HS-27A (cell line): ENCODE measurements around the gene DIPK1C.
"Not testable (repeated sequence)": the region's sequence is repeated elsewhere in the genome, so short reads cannot be mapped to it uniquely, and the experiment has no call there.

Source experiments
- DNase-seq: peaks from one replicate; pipeline ENCODE4 v3.0.0-alpha.2; 2012; ENCODE audit warnings: low read depth, missing footprints

DIPK1C gene

GRCh38 chr18:74457043-74457724 lies at the start of gene DIPK1C:
DIPK1C (minus strand) TSS chr18:74457308; CDS start chr18:74457259, 49 bp downstream.
- DNase-seq: no peak

- DNase-seq: no peak
Observed at GRCh38 chr18:74506448-74507084, 49.5 kb upstream of the DIPK1C start.

- no peak for DNase-seq
Observed at GRCh38 chr18:74505776-74506175, 48.7 kb upstream of the DIPK1C start.

- no peak for DNase-seq
Observed at GRCh38 chr18:74503137-74503536, 46.0 kb upstream of the DIPK1C start.

- DNase-seq: no peak
Observed at GRCh38 chr18:74501386-74501785, 44.3 kb upstream of the DIPK1C start.

- not testable (repeated sequence) for DNase-seq
Observed at GRCh38 chr18:74500774-74501173, 43.7 kb upstream of the DIPK1C start.

- no peak for DNase-seq
Observed at GRCh38 chr18:74500372-74500771, 43.3 kb upstream of the DIPK1C start.

GRCh38 chr18:74499633-74500032 lies 42.5 kb upstream of the DIPK1C start:
- DNase-seq: no peak

- no peak for DNase-seq
Observed at GRCh38 chr18:74498712-74499627, 41.9 kb upstream of the DIPK1C start.

- DNase-seq: no peak
Observed at GRCh38 chr18:74497778-74498177, 40.7 kb upstream of the DIPK1C start.

GRCh38 chr18:74497324-74497676 lies 40.2 kb upstream of the DIPK1C start:
- DNase-seq: no peak

- DNase-seq: peak; percentile 27
Observed at GRCh38 chr18:74496508-74497323, 39.6 kb upstream of the DIPK1C start.

- DNase-seq: peak; percentile 92
Observed at GRCh38 chr18:74495581-74496507, 38.7 kb upstream of the DIPK1C start, which contains the start of gene CNDP2. CNDP2 (plus strand) TSS chr18:74496363; CDS start chr18:74499974, 3,611 bp downstream.

GRCh38 chr18:74494514-74494913 lies 37.4 kb upstream of the DIPK1C start:
- DNase-seq: no peak

GRCh38 chr18:74493689-74494088 lies 36.6 kb upstream of the DIPK1C start:
- DNase-seq: no peak

GRCh38 chr18:74492259-74492658 lies 35.2 kb upstream of the DIPK1C start:
- DNase-seq: no peak

GRCh38 chr18:74489676-74490075 lies 32.6 kb upstream of the DIPK1C start:
- DNase-seq: peak; percentile 42

- DNase-seq: no peak
Observed at GRCh38 chr18:74488864-74489263, 31.8 kb upstream of the DIPK1C start.

- no peak for DNase-seq
Observed at GRCh38 chr18:74488354-74488753, 31.2 kb upstream of the DIPK1C start.

GRCh38 chr18:74486119-74486849 lies 29.2 kb upstream of the DIPK1C start:
- no peak for DNase-seq
